Left ventricle myocardium superior (tissue), 1 donor: ENCODE measurements around the gene IPP. TPM values are rescaled to one million over a fixed set of nuclear protein-coding genes. Genes with fewer than 3 reads are reported as not detected.
"Not testable (repeated sequence)": the region's sequence is repeated elsewhere in the genome, so short reads cannot be mapped to it uniquely, and the experiment has no call there.

ENCODE experiments used
- ATAC-seq: fragments of 200-7000 bp; cut with Tn5 transposase; one replicate; pipeline ENCODE4 v1.9.1; 2020; ENCODE audit warnings: mild to moderate bottlenecking, moderate library complexity
- DNase-seq: peaks from one replicate; pipeline ENCODE4 v3.0.0-alpha.2; 2020
- intact Hi-C: fragments of 100-400 bp; cut with micrococcal nuclease; formaldehyde crosslinking; loops from one replicate; pipeline ENCODE4 v1.11.0; 2022
- total RNA-seq: library from RNA; stranded (reverse); fragmentation: NEBNext Ultra II Directional; extraction: Animal tissue kit (Norgen Biotek cat#: 25700); gene quantifications from one replicate; pipeline ENCODE4 v1.2.1, GENCODE V29; 2021
- donor health status: DM: no; HTN: yes; CAD: no; lungs with severe emphysema.

IPP gene
- total RNA-seq, 1 donor from 2014 or later, result 12.2 TPM

- intact Hi-C loops, result no loop called here
- DNase-seq (peak; percentile 99), ATAC-seq (peak; percentile 94)
Measured at GRCh38 chr1:45687014-45687753, 63.3 kb downstream of the IPP start.

- DNase-seq (peak; percentile 98), ATAC-seq (peak; percentile 90)
- intact Hi-C loops, result no loop called here
Measured at GRCh38 chr1:45686288-45687013, 64.0 kb downstream of the IPP start, which contains the start of gene GPBP1L1. TSS of gene GPBP1L1 (minus strand) at chr1:45686533. CDS start at chr1:45659087, 27,446 bp downstream.

DNA sequence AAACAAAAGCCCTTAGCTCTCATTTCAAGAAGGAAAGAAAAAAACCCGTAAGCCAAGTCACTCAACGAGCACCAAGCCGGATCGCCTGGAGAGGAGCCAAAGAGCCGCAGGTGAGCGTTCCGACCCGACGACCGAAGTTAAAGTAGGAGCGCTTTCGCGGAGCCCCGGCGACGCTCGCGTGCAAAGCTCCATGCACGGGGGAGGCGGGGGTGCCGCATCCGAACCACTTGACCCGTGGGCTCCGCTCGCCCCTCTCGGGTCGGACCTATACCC, 64.5 kb downstream of the IPP start:
- DNase-seq, result peak; percentile 75
- intact Hi-C loops, result no loop called here
- ATAC-seq, result peak; percentile 1

- ATAC-seq, result no peak
- DNase-seq, result no peak
- intact Hi-C loops, result no loop called here
Measured at GRCh38 chr1:45685308-45686014, 65.0 kb downstream of the IPP start.

DNA sequence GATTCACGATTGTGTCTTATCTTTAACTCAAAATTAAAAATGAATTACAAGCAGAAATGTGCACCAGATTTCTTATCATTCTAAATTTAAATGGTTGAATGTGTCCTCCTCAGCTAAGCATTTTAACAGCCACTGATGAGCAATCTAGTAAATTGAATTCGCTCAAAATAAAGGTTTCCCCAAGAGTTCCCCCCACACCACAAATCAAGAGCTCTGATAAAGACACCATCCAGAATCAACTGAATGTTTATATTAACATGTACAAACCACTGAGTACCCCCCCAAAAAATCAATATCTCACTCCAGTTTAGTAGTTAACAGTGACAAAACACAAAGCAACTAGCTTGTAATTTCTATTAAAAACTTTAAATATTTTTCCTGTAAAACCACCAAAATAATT, 66.1 kb downstream of the IPP start:
- intact Hi-C loops, result no loop called here
- no peak for DNase-seq

DNA sequence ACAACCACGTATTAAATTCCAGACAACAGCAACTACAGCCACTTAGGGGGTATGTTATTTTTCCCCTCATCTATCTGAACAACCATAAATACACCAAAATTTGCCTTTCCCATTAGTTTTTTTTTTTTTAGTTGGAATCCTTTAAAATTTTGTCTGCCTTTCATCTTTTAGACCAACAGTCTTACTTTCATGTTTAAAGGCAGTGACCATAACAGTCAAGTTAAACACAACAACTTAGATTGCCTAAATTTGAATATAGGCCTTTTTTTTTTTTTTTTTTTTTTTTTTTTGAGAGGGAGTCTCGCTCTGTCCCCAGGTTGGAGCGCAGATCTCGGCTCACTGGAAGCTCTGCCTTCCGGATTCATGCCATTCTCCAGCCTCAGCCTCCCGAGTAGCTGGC, 67.5 kb downstream of the IPP start:
- DNase-seq, result no peak
- no peak for ATAC-seq
- intact Hi-C loops, result no loop called here

More for the DNA sequence above, 66.1 kb downstream of the IPP start:
- no peak for ATAC-seq

- intact Hi-C loops, result no loop called here
- ATAC-seq, result peak; percentile 48
Measured at GRCh38 chr1:45679123-45679522, 71.3 kb downstream of the IPP start.

GRCh38 chr1:45678489-45678888, 72.0 kb downstream of the IPP start:
- no peak for DNase-seq
- ATAC-seq, result no peak

More at GRCh38 chr1:45679123-45679522, 71.3 kb downstream of the IPP start:
- no peak for DNase-seq

DNA sequence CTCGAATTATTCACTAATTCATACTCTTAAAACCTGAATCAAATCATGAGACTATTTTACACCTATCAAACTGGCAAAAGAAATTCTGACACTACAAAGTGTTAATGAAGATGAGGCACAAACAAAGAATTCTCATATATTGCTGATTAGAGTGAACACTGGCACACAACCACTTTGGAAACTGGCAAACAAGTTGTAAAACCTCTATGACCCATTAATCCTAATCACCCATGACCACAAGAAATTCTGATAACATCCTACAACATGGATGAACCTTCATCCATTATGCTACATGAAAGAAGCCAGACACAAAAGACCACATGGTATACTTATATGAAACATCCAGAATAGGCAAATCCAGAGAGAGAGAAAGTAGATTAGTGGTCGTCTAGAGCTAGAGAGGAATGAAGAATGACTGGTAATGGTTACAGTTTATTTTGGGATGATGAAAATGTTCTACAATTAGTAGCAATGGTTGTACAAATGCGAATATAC, 72.7 kb downstream of the IPP start:
- no peak for ATAC-seq
- intact Hi-C loops, result no loop called here
- no peak for DNase-seq

More at GRCh38 chr1:45678489-45678888, 72.0 kb downstream of the IPP start:
- intact Hi-C loops, result no loop called here

DNA sequence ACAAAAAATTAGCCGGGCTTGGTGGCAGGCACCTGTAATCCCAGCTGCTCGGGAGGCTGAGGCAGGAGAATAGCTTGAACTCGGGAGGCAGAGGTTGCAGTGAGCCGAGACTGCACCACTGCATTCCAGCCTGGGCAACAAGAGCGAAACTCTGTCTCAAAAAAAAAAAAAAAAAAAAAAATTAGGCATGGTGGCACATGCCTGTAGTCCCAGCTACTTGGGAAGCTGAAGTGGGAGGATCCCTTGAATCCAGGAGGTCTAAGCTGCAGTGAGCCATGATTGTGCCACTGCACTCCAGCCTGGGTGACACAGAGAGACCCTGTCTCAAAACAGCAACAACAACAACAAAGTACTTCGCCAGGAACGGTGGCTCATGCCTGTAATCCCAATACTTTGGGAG, 73.9 kb downstream of the IPP start:
- DNase-seq, ATAC-seq, intact Hi-C loops: not testable (repeated sequence)

DNA sequence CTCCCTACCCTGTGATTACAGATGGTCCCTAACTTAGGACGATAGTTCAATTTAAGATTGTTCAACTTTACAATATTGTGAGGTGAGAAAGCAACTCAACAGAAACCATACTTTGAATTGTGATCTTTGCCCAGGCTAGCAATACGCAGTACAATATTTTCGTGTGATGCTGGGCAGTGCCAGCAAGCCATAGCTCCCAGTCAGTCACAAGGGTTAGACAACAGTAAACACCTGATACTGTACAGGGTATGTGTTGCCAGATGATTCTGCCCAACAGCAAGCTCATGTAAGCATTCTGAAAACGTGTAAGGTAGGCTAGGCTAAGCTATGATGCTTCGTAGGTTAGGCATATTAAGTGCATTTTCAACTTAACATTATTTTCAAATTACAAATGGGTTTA, 76.0 kb downstream of the IPP start:
- DNase-seq, result peak; percentile 34
- intact Hi-C loops, result no loop called here

GRCh38 chr1:45673956-45674355, 76.5 kb downstream of the IPP start:
- ATAC-seq, result no peak
- intact Hi-C loops, result no loop called here
- DNase-seq, result no peak

More for the DNA sequence above, 76.0 kb downstream of the IPP start:
- ATAC-seq, result peak; percentile 80

GRCh38 chr1:45669859-45670655, 80.4 kb downstream of the IPP start:
- intact Hi-C loops, result no loop called here
- ATAC-seq (no peak), DNase-seq (no peak)

- ATAC-seq (no peak), DNase-seq (no peak)
- intact Hi-C loops, result no loop called here
Measured at GRCh38 chr1:45669379-45669778, 81.1 kb downstream of the IPP start.

DNA sequence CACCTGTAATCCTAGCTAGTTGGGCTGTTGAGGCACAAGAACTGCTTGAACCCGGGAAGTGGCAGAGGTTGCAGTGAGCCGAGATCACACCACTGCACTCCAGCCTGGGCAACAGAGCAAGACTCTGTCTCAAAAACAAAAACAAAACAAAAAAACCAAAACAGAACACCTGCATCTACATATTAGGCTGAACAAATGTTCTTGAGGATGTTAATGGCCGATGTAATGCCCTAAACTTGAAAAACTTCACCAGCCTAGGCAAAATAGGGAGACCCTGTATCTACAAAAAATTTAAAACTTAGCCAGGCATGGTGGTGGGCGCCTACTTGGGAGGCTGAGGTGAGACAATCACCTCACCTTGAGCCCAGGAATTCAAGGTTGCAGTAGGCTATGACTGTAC, 81.9 kb downstream of the IPP start:
- intact Hi-C loops, result no loop called here
- ATAC-seq (no peak), DNase-seq (no peak)

- no peak for DNase-seq
- ATAC-seq, result peak; percentile 50
- intact Hi-C loops, result no loop called here
Measured at GRCh38 chr1:45667321-45668111, 82.9 kb downstream of the IPP start.

DNA sequence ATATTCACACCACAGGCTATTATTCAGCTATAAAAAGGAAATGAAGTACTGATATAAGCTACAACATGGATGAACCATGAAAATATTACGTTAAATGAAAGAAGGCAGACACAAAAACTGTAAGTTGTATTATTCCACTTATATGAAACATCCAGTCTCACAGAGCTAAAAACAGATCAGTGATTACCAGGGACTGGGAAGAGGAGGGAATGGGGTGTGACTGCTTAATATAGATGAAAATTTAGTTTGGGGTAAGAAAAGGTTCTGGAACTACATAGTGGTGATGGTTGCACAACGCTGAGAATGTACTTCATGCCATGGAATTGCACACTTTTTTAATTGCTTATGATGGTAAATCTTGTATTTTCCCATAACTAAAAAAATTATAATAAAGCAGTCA, 83.6 kb downstream of the IPP start:
- DNase-seq (no peak), ATAC-seq (peak; percentile 55)
- intact Hi-C loops, result no loop called here

GRCh38 chr1:45660336-45660735, 90.1 kb downstream of the IPP start:
- intact Hi-C loops, result no loop called here
- no peak for ATAC-seq
- DNase-seq, result no peak
